HepG2 (cell line): ENCODE measurements around the gene RSPH9. TPM values are rescaled to one million over a fixed set of nuclear protein-coding genes. Genes with fewer than 3 reads are reported as not detected.
A peak's percentile ranks its signal among the peaks of the same experiment; 100 is the strongest.

ENCODE experiments used
- ATF1 ChIP-seq: IDR thresholded peaks from 2 replicates; pipeline ENCODE4 v1.6.1; 2016; ENCODE audit warnings: mild to moderate bottlenecking, control low read depth
- DDIT3 ChIP-seq: sonication (generic); formaldehyde crosslinking; IDR thresholded peaks from 2 replicates; pipeline ENCODE4 v1.4.0; 2020; ENCODE audit warnings: mild to moderate bottlenecking, missing genetic modification reagents
- IRF9 ChIP-seq: sonication (generic); formaldehyde crosslinking; IDR thresholded peaks from 2 replicates; pipeline ENCODE4 v1.8.0; 2022; ENCODE audit warnings: missing genetic modification reagents, mild to moderate bottlenecking, borderline replicate concordance
- PHF21A ChIP-seq: sonication (generic); formaldehyde crosslinking; IDR thresholded peaks from 2 replicates; pipeline ENCODE4 v1.5.0; 2020; ENCODE audit warnings: mild to moderate bottlenecking, missing genetic modification reagents
- PLRG1 ChIP-seq: fragments of 450-650 bp; conservative IDR thresholded peaks from 2 replicates; pipeline ENCODE4 v1.6.1; 2016
- REST ChIP-seq, 2 experiments: IDR thresholded peaks; 2 replicates each; pipeline ENCODE4 v1.6.1; 2011 to 2012; ENCODE audit warnings: low read length in 2 of 2, borderline replicate concordance in 1 of 2, low read depth in 1 of 2, mild to moderate bottlenecking in 1 of 2, moderate library complexity in 1 of 2
- SIN3B ChIP-seq: fragments of 150-350 bp; IDR thresholded peaks from 2 replicates; pipeline ENCODE4 v1.6.1; 2014; ENCODE audit warnings: low read length
- SKIL ChIP-seq: sonication (generic); formaldehyde crosslinking; IDR thresholded peaks from 2 replicates; pipeline ENCODE4 v1.8.0; 2022; ENCODE audit warnings: missing genetic modification reagents, mild to moderate bottlenecking, moderate library complexity, borderline replicate concordance
- SMYD3 ChIP-seq: sonication (generic); formaldehyde crosslinking; IDR thresholded peaks from 2 replicates; pipeline ENCODE4 v1.8.1; 2023; ENCODE audit warnings: mild to moderate bottlenecking, missing genetic modification reagents
- SP140L ChIP-seq: sonication (generic); formaldehyde crosslinking; IDR thresholded peaks from 2 replicates; pipeline ENCODE4 v1.4.0; 2020; ENCODE audit warnings: missing genetic modification reagents, borderline replicate concordance
- SRF ChIP-seq: IDR thresholded peaks from 2 replicates; pipeline ENCODE4 v1.6.1; 2011; ENCODE audit warnings: mild to moderate bottlenecking, low read depth, low read length, moderate library complexity
- SRSF4 ChIP-seq: fragments of 200-400 bp; formaldehyde crosslinking; IDR thresholded peaks from one replicate; pipeline ENCODE4 v1.6.1; 2018; ENCODE audit warnings: mild to moderate bottlenecking, low read depth, low read length, moderate library complexity; ENCODE audit not compliant: poor library complexity, severe bottlenecking
- TAF1 ChIP-seq: sonication (generic); formaldehyde crosslinking; IDR thresholded peaks from 2 replicates; pipeline ENCODE4 v1.4.0; 2020; ENCODE audit warnings: missing genetic modification reagents
- TBX3 ChIP-seq: fragments of 450-650 bp; IDR thresholded peaks from 2 replicates; pipeline ENCODE4 v1.6.1; 2017; ENCODE audit warnings: antibody characterized with exemption, mild to moderate bottlenecking, inconsistent platforms, borderline replicate concordance
- ZNF24 ChIP-seq: fragments of 450-650 bp; IDR thresholded peaks from 2 replicates; pipeline ENCODE4 v1.6.1; 2017; ENCODE audit warnings: antibody characterized with exemption, mild to moderate bottlenecking
- ZNF577 ChIP-seq: sonication (generic); formaldehyde crosslinking; IDR thresholded peaks from 2 replicates; pipeline ENCODE4 v1.4.0; 2020; ENCODE audit warnings: mild to moderate bottlenecking, low read depth, missing genetic modification reagents, borderline replicate concordance
- ZNF703 ChIP-seq: sonication (generic); formaldehyde crosslinking; IDR thresholded peaks from 2 replicates; pipeline ENCODE4 v1.5.1; 2020; ENCODE audit warnings: missing genetic modification reagents, mild to moderate bottlenecking, moderate library complexity, borderline replicate concordance
- ZNF768 ChIP-seq: sonication (generic); formaldehyde crosslinking; IDR thresholded peaks from 2 replicates; pipeline ENCODE4 v1.4.0; 2020; ENCODE audit warnings: missing genetic modification reagents
- polyA plus RNA-seq, 8 experiments: library from polyadenylated mRNA; depleted of rRNA in 3 of 8; stranded (reverse) in 7 of 8; unstranded in 1 of 8; fragments of >200 nt; fragmentation: Illumina TruSeq in 4 of 8; extraction: Trizol in 4 of 8; gene quantifications; 2 replicates each; pipeline versions ENCODE4 v1.2.1 to v1.2.3, GENCODE V29; 2011 to 2016; ENCODE audit warnings: low read depth in 4 of 8, missing spikeins in 1 of 8, mixed read lengths in 1 of 8; ENCODE audit not compliant: insufficient read depth in 1 of 8
- total RNA-seq, 5 experiments: library from RNA; depleted of rRNA; stranded (reverse); fragments of >200 nt; fragmentation: Illumina TruSeq; extraction: Trizol; gene quantifications; 2 replicates each; pipeline ENCODE4 v1.2.3, GENCODE V29; 2016; ENCODE audit warnings: low read depth in 1 of 5
- TF ChIP-seq, protein P1 (sequence below): sonication (generic); formaldehyde crosslinking; IDR thresholded peaks from 2 replicates; pipeline ENCODE4 v1.5.0; 2020; ENCODE audit warnings: missing genetic modification reagents
- TF ChIP-seq, protein P2 (sequence below): sonication (generic); formaldehyde crosslinking; IDR thresholded peaks from 2 replicates; pipeline ENCODE4 v1.5.0; 2020; ENCODE audit warnings: missing genetic modification reagents

Gene RSPH9
- total and polyA plus RNA-seq, 2 of the 13 experiments (the other 11 are each of a cell fraction or from before 2014, with no cell fraction given) = 0.04 TPM; not detected in 1

- TF ChIP-seq DDIT3 (CRISPR knock-in tag) (no peak), SP140L (CRISPR knock-in tag) (no peak), ZNF768 (no peak), TBX3 (no peak), SKIL (CRISPR knock-in tag) (peak; percentile 66; the same call in 1 of the 2 replicates), ZNF24 (no peak), ATF1 (CRISPR knock-in tag) (no peak), REST (IDR thresholded peaks at IDR 0.05; ENCODE audit: borderline replicate concordance in 1 of 2, low read depth in 1 of 2, low read length in 2 of 2) (no peak), TAF1 (CRISPR knock-in tag) (no peak), IRF9 (CRISPR knock-in tag) (no peak), ZNF577 (CRISPR knock-in tag) (no peak), PHF21A (CRISPR knock-in tag) (no peak), SIN3B (no peak), SRF (no peak), SMYD3 (CRISPR knock-in tag) (no peak), ZNF703 (CRISPR knock-in tag) (no peak), PLRG1 (no peak), SRSF4 (no peak)
- TF ChIP-seq, protein P1, sequence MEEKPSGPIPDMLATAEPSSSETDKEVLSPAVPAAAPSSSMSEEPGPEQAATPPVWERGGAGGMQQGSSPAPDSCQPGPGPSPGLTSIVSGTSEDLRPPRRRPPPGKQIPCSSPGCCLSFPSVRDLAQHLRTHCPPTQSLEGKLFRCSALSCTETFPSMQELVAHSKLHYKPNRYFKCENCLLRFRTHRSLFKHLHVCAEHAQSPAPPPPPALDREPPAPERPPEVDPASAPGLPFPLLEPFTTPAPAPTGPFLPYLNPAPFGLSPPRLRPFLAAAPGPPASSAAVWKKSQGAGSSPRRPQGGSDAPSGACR (CRISPR knock-in tag) = 0 out of 2 replicates have a peak, but pooled peaks have one; percentile 33
- TF ChIP-seq, protein P2, sequence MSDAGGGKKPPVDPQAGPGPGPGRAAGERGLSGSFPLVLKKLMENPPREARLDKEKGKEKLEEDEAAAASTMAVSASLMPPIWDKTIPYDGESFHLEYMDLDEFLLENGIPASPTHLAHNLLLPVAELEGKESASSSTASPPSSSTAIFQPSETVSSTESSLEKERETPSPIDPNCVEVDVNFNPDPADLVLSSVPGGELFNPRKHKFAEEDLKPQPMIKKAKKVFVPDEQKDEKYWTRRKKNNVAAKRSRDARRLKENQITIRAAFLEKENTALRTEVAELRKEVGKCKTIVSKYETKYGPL = no peak
Observed at GRCh38 chr6:43699564-43700186, 54.8 kb downstream of the RSPH9 start (continued).
